ENCODE data around the gene ARSI.

ARSI gene

DNA sequence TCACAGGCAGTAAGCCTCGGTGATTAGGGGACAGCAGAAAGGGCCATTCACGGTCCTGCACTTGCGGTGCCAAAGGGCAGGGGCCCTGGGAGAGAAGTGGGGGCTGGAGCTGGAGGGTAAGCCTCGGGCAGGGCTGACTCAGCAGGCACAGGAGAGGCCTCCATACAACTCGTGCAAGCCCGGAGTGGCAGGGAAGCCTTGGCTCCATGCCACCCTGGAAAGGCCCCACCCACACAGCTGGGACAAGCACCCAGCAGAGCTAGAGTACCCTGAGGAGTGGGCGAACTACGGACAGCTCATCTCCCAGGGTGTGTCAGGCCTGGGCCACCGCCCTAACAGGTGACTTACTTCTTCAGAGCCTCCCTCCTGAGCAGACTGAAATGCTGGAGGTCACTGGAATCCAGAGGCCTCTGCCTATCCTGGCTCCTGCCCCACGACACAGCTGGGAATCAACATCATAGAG, 7.5 kb downstream of the ARSI start:
- DNase-seq (ENCODE audit: low read depth in 1 of 2, low spot score in 1 of 2) = no peak

DNA sequence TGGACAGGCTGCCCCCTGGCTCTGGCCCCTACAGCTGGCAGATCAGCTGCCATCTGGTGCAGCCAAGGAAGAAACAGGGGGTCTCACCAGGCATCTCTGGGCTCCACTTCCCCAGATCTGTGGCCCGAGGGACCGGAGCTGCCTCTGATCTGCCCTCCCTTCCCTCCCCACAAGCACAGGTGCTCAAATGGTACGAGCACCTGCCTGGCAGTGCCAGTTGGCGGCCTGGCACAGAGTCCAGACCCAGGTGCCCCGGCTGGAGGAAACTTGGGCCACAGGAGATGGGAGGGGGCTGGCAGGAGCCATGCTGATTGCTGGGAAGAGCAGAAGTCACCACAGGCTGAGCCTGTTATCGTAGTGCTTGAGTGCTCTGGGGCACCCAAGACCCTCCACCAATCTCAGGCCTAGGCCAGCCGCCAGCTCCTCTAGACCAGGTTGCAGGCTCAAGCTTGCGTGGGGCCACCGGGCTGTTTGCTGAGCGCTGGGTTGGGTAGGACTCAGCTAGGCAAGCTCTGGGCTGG, 8.1 kb downstream of the ARSI start:
- DNase-seq (ENCODE audit: low read depth in 1 of 2, low spot score in 1 of 2) = no peak

GRCh38 chr5:150293091-150293941, 9.4 kb downstream of the ARSI start:
- no peak for DNase-seq (ENCODE audit: low read depth in 1 of 2, low spot score in 1 of 2)

- no peak for DNase-seq (ENCODE audit: low read depth in 1 of 2, low spot score in 1 of 2)
Observed at GRCh38 chr5:150291388-150292385, 11.0 kb downstream of the ARSI start.

GRCh38 chr5:150289551-150290390, 12.9 kb downstream of the ARSI start, which contains the start of gene CAMK2A:
CAMK2A (minus strand) TSS chr5:150289773; CDS start chr5:150289625, 148 bp downstream.
- no peak for DNase-seq (ENCODE audit: low read depth in 1 of 2, low spot score in 1 of 2)

- no peak for DNase-seq (ENCODE audit: low read depth in 1 of 2, low spot score in 1 of 2)
Observed at GRCh38 chr5:150288791-150289190, 13.9 kb downstream of the ARSI start.

DNA sequence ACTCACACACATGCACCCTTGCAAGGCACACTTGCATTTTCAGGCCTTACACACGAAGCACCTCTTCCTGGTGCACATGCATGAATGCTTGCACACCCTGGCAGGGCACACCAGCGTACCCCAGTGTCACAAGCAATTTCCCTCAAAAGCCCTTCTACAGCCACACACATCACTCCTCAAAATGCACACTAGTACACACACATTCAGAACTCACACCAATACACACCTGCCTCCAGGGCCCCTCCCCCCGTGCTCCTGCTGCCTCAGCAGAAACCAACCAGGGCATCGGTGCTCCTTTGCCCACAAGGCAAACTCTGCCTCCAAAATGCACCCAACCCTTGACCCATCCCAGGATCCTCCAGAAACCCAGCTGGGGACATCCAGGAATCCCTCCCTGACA, 14.3 kb downstream of the ARSI start:
- DNase-seq (ENCODE audit: low read depth in 1 of 2, low spot score in 1 of 2) = no peak

DNA sequence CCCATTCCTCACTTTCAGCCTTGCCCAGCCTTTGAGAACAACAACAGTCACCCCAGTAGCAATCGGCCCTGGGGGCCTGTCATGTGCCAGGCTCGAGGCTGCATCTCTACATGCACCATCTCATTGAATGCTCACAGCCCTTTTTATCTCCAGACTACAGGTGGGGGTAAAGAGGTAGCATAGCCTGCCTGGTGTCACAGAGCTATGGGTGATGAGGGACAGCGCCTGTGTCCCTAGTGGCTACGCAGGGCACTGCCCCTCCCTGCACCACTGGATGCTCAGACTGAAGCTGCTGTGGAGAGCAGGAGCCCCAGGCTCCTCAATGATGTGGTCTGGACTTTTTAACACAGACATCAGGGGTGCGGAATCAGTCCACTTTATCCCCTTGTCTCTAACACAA, 15.9 kb downstream of the ARSI start:
- no peak for DNase-seq (ENCODE audit: low read depth in 1 of 2, low spot score in 1 of 2)

DNA sequence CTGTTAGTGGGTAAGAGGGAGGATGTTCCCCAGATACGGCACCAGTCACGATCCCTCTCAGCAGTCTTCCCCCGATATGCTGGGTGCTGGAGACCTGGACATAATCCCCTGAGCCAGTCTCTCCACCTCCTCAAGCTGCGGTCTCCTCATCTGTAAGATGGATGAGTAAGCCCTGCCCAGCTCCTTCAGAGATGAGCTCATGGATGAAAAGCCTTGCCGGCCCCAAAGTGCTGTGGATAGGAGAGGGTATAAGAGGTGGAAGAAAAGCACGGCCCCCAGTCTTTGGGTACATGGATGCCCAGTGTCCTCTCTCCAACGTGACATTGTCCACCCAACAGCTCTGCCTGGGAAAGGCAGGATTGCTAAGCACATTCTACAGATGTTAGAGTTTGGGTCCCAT, 17.6 kb downstream of the ARSI start:
- DNase-seq (ENCODE audit: low read depth in 1 of 2, low spot score in 1 of 2) = no peak

- DNase-seq (ENCODE audit: low read depth in 1 of 2, low spot score in 1 of 2) = no peak
Observed at GRCh38 chr5:150284311-150284710, 18.4 kb downstream of the ARSI start.

- no peak for DNase-seq (ENCODE audit: low read depth in 1 of 2, low spot score in 1 of 2)
Observed at GRCh38 chr5:150283904-150284303, 18.8 kb downstream of the ARSI start.

GRCh38 chr5:150281987-150282386, 20.7 kb downstream of the ARSI start:
- DNase-seq (ENCODE audit: low read depth in 1 of 2, low spot score in 1 of 2) = no peak

DNA sequence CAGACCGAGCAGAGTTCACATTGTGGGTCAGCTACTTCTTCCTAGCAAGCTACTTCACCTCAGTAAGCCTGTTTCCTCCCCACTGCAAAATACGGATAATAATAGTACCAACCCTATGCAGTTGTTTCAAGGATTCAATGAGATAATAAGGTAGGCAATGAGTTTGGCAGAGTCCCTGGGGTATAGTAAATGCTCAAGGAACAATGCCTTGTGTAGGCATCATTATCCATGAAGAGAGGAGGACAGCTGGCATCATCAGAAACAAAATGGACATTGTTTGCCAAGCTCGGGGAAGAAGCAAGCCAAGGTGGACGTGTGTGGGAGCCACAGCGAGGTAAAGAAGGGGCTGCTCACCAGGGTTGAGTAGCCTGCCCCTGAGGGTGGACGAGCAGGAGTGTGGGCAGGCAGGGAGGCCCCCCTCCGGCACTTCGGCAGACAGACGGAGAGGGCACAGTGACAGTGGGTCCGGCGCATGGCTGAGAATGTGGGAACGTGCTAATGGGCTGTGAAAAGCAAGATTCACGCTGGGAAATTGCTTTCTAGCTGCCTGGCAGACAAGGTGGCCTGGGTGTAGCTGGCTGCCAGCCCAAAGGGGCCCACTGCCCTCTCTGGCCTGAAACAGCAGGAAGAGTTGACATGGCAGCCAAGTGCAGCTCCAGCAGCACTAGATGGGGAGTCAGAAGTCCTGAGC, 23.2 kb downstream of the ARSI start:
- DNase-seq (ENCODE audit: low read depth in 1 of 2, low spot score in 1 of 2) = no peak

DNA sequence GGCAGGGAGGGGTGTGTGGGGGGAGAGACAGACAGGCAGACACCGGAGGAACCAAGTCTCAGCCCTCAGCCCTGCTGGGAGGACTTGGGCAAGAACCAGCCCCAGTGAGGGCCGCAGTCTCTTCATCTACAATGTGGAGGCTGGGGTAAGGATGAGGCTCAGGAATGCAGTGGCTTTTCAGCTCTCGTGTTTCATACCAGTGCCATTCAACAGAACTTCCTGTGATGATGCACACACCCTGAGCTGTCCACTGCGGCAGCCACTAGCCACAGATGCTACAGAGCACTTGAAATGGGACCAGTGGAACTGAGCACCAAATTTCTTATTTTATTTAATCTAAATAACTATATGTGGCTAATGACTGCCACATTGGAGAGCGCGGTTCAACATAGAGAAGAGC, 23.8 kb downstream of the ARSI start:
- DNase-seq (ENCODE audit: low read depth in 1 of 2, low spot score in 1 of 2) = no peak

- no peak for DNase-seq (ENCODE audit: low read depth in 1 of 2, low spot score in 1 of 2)
Observed at GRCh38 chr5:150278046-150278730, 24.5 kb downstream of the ARSI start.

- DNase-seq (ENCODE audit: low read depth in 1 of 2, low spot score in 1 of 2) = no peak
Observed at GRCh38 chr5:150277043-150277442, 25.7 kb downstream of the ARSI start.

- no peak for DNase-seq (ENCODE audit: low read depth in 1 of 2, low spot score in 1 of 2)
Observed at GRCh38 chr5:150274811-150275210, 27.9 kb downstream of the ARSI start.

- no peak for DNase-seq (ENCODE audit: low read depth in 1 of 2, low spot score in 1 of 2)
Observed at GRCh38 chr5:150272531-150272930, 30.2 kb downstream of the ARSI start.

GRCh38 chr5:150271923-150272322, 30.8 kb downstream of the ARSI start:
- no peak for DNase-seq (ENCODE audit: low read depth in 1 of 2, low spot score in 1 of 2)

Data from stimulated activated CD4-positive, alpha-beta T cell treated with anti-CD3 and anti-CD28 coated beads, Interleukin-15, amount 100 ng/mL, for 1 hour (primary cell).